NCI-H187 treated with DMSO at 0.1 percent for 48 hours (cell line): ENCODE data around the gene GRAP2.

Experiments
- DNase-seq: peaks from one replicate; lab custom pipeline; 2025; lab: John Stamatoyannopoulos, UW

GRAP2 gene

DNA sequence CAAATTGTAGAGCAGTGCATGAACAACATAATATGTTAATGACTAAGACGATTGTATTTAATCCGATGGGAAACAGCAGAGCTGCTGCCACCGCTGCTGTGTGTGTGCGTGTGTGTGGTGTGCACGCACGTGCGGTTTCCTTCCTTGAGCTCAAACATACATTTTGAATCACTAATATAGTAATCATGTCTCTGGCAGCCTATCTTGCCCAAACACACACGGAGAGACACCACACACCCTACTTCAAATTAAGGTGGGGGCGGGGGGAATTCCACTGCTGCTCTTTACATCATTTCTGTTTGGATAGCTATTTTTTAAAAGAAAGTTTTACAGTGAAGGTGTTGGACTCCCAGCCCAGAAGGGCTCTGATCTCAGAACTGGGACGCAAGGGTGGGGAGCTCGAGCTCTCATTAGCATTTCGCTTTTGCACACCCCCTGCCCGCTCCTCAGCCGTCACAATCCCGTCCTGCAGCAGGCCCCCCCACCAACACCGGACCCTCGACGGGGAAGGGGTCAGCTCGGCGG, 93.2 kb downstream of the GRAP2 start:
- DNase-seq: no peak

DNA sequence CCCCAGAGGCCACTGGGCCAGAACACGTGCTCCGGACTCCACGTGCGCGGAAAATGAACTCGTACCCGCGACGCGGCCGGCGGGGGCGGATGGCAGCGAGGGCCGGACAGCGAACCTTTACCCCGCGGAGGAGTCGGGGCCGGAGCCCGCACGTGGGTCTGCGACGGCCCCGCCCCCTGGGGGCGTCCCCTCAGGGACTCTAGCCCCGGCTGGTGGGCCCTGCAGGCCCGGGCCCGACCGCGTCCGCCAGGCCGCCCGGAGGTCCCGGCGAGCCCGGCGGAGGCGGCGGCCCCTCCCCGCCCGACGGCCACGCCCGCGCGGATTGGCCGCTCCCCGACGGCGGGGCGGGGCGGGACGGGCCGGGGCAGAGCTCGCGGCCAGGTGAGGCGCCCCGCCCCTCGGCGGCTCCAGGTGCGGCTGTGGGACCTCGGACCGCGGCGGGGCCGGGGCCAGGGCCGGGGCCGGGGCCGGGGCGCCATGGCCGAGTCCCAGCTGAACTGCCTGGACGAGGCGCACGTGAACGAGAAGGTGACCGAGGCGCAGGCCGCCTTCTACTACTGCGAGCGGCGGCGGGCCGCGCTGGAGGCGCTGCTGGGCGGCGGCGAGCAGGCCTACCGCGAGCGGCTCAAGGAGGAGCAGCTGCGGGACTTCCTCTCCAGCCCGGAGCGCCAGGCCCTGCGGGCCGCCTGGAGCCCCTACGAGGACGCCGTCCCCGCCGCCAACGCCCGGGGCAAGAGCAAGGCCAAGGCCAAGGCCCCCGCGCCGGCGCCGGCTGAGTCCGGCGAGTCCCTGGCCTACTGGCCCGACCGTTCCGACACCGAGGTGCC, 93.9 kb downstream of the GRAP2 start, which contains the start of gene FAM83F:
FAM83F (plus strand) TSS at position 389 of the 827 bp plus-strand sequence; CDS start at position 478, 89 bp downstream.
- DNase-seq: no peak

DNA sequence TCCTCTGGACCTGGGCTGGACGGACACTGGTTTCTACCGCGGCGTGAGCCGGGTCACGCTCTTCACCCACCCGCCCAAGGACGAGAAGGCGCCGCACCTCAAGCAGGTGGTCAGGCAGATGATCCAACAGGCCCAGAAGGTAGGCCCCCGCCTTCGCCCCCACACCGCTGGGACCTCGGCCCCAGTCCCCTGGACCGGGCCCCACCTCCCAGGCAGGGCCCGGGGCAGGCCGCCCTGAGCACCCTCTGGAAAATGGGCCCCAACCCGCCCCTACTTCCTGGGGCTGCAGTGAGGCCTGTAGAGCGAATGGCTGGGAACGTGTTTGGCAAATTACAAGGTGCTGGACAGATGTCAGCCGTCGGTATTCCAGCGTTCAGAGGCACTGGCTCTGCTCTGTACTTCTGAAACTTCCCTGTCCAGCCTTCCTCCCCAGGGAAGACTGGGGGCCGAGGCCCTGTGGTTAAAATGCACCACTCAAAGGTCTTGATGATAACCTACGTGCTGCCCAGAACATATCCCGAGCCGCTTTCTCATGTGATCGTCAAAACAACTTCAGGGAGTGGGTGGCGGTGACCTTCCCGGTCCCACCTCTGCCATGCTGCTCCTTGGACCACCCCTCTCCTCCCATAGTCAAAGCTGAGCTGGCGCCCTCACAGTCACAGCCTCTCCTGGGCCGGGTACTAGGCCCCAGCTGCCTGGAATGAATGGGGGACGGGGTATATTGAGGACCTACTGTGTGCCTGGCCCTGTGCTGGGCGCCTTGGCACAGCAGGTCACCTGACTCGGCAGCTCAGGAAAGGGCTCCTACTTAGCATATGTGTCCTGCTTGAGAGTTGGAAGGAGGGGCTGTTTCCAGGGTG, 94.7 kb downstream of the GRAP2 start:
- DNase-seq: no peak

DNA sequence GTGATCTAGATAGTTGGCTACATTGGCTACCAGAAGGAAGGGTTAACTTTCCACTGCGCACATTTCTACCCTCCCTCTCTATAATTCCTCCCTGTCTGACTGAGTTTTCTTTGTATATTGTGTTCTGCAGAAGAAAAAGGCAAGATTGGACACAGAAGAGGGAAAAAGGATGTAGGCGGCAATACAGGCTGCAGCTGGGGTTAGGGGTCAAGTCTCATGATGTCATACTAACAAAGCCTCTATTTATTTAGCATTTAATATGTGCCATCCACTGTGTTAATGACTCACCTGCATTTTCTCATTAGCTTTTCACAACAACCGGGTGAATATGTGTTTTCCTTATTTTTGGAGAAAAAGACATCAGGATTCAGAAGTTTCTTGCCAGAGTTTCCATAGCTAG, 95.8 kb downstream of the GRAP2 start:
- no peak for DNase-seq

DNA sequence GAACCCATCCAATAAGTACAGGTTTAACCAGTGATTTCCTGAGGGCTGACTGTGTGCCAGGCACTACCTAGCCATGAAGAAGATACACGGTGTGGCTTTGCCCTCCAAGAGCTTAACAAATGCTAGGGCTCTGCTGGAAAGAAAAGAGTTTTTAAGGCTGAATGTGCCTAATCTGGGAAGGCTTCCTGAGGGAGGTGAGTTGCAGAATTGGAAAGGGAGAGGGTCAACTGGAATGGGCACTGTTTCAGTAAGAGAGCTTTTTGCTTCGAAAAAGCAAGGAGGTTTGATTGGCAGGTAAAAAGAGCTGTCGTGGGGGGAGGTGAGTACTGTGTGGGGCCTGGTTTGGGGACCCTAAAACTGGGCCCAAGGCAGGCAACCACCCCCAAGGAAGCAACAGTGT, 96.5 kb downstream of the GRAP2 start:
- DNase-seq: no peak

DNA sequence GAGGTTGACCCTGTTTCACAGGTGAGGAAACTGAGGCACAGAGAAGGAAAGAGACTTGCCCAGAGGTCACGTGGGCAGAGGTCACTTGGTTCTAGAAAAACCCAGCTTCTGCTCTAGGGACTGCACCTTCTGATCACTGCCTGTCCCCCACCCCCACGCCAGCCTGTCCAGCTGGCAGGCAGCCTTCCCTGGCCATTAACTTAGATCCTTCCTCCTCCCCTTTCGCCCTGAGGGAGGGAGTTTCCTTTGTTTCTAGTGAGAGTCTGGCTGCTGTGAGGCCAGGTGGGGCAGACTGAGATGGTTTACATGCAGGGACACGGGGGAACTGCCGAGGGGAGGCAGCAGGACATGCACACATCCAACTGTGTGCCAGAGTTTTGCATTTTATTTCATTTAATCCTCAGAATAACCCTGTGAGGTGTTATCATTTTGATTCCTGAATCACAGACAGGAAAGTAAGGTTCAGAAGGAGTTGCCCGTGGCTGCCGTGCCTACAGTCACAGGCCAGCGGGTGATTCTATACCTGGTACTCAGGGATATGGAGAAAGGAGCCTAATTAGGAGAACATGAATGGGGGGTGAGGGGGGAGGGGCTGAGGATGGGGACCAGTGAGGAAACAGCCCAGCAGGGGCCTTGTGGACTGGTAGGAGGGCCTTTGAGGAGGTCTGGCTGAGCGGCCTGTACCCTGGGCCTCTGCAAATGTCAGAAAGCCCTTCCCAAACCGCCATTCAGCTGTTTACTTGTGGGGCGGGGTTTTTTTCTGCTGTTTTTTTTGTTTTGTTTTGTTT, 97.2 kb downstream of the GRAP2 start:
- no peak for DNase-seq

DNA sequence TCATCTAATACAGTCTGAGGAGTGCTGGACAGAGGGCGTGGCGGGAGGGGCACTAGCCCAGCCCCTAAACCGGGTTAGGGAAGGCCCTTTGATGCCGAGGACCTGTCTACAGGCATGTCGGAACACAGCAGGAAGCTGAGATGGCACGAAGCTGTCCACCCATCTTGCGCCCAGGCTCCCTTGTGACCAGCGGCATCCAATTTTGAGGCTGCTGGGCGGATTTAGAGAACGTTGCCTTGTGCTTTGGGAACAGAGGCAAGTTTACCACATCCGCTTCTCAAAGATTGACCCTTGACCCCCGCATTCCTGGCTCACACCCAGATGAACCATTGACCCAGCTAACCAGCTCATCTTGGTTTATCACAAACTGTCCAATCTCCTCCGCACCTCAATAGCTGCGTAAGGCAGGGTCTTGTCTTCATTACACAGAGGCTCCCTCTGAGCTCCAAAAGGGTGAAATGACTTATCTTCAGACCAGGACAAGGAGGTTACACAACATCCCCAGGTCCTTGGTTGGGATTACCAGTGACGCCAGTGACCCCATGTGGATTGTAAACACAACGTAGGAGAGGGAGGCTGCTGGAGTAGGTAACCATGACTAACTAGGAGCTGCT, 98.4 kb downstream of the GRAP2 start:
- no peak for DNase-seq

DNA sequence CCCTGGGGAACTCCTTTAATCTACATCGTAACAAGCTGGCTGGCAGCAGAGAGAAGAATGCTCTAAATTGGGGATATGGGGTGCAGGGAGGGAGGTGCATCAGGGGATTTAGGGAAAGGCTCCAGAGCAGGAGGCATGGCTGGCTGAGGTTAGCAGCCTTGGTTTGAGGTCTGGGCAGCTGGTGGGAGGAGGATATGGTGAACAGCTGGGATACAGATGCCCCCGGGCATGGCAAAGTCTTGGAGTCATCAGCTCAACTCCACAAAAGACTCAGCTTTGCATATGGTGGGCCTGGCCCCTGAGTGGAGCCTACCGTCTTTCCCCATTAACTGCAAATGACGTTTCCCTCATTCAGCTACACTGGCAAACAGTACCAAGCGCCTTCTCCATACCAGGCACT, 99.3 kb downstream of the GRAP2 start:
- no peak for DNase-seq

DNA sequence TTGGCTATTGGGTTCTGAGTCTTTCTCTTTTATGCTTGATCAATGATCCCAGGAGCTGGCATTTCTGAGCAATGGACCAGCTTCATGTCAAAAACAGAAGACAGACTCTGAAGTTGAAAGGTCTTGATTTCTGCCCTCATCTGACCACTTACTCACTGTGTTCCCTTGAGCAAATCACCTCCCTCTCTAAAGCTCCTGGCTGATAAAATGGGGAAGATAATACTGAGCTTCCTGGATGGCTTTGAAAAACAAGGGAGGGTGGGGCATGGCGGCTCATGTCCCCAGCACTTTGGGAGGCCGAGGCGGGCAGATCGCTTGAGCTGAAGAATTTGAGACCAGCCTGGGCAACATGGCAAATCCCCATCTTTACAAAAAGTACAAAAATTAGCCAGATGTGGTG, 100.2 kb downstream of the GRAP2 start:
- no peak for DNase-seq

DNA sequence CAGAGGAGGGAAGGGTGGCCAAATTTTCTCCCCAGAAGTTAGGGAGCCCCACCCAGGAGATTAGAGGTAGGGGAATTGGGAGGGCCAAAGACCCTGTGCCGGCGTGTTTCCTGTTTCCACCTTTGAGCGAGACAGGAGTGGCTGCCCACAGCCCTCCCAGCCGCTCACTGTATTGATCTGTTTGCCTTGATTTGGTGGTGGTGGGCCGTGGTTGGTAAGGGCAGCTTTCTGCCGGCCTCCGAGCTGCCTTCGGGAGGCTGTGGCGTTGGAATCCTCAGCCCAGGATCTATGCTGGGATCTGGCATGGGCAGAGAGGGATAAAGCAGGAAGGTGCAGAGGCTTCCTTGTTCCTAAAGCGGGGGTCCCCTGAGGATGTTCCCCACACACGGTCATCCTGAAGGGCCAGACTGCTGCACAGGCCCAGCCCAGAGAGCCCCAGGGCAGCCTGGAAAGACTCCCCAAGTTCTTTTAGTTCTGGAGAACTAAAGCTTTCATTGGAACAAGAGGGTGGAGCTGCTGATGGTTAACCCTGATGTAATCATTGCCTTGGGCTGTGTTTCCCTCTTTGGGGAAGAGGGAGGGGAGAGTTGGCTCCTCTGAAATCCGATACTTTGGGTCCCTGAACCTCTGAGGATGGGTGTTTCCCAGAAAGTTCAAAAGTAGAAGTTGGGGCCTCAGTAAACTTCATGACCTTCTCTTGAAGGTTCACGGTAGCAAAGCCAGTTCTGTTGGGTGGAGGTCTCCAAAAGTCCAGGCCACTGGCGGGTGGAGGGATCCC, 101.1 kb downstream of the GRAP2 start:
- no peak for DNase-seq

DNA sequence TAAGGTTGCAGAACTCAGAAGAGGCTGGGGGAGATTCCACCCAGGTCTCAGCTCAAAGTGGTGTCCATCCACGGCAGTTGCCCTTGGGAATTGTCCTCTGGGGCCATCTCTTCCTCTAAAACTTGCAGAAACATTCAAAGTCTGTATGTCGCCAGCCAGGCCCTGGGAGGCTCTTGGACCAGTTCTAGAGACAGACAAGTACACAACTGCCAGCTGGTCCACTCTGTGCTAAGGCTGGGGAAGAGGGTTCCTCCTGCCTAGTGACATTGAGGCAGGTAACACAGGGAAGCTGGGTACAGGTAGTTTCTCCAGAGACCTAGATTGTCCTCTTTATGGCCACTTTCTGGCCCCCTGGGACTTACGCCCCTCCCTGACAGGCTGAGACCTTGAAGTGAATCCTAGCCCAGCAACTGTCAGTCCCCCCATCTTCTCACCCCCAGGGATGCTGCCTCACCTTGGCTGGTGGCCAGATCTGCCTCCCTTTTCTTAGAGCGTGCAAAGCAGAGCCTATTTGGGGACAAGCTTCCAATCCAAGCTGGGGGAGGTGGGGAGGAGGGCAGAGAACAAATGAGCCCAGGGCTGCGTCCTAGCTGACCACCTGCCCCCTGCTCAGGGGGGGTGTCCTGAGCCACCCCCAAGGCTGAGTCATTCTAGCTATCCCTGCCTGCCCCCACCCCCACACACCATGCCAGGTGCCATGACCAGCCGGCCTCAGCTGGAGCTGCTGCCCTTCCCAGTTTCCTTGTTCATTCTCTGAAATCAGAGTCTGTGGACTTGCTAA, 102.2 kb downstream of the GRAP2 start:
- no peak for DNase-seq

DNA sequence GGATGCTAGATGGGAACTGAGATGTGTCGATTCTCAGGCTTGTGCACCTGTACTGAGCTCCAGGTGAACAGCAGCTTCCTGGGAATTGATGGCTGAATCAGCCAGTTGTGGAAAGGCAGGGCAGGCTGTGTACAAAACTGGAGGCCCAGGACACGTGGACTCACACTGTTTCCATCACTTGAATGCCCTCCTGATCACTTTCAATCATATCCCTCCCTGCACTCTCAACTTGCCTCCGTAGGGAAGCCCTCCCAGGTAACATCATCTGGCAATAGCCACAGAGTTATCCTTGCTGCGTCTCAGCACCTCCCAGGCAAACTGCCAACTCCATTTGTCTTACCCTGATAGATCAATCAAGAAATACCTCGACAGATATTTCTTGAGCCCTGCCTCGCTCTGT, 104.0 kb downstream of the GRAP2 start:
- no peak for DNase-seq

DNA sequence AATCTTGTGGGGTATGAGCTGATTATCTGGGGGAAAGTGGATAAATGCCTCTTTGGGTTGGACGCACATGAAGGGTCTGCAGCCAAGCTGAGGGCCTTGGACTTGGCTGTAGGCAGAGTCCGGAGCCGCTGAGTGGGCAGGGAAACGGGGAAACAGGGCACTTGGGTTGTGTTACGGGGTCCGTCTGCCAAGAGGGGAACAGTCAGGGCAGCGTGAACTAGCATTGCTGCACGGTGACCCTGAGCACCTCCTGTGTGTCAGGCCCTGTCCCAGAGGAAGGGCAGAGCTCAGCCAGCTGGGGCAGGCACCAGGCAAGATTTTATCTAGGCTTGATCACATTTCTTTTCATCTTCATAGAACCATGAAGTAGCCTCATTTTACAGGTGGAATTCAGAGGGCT, 105.8 kb downstream of the GRAP2 start:
- DNase-seq: no peak

DNA sequence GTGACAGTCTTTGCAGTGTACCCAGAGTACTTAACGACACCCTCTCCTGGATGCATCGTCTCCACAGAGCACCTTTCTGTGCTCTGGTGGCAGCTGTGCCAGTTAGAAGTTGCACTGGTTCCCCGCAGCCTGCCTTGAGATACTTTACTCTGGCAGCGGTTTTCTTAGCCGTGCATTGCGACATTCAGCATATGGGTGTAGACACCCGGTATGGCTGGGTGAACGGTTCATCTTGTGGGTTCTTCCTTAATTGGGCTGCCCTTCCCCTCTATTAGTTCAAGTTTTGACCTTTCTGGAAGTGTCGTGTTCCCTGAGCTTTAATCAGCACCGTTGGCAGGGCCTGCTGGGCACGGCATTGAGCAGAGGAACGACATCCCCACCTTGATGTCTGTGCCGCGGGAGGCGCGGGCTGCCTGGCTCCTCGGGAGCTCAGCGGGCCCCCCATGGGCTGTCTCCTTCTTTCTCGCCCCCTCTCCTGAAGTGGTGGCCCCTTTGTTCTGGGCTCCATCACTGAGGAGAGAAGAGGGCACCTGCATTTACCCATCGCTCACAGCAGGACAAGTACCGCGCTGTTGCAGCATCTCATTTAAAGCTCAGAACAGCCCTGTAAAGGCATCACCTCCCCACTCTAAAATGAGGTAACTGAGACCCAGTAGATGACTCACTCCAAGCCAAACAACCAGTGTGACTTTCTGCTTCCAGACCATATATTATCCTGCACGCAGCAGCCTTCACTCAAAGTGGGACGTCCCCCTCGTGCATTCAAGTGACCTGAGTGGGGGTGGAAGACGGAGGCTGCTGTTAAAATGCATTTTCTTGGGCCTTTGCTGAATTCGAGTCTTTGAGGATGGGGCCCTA, 107.2 kb downstream of the GRAP2 start:
- no peak for DNase-seq

DNA sequence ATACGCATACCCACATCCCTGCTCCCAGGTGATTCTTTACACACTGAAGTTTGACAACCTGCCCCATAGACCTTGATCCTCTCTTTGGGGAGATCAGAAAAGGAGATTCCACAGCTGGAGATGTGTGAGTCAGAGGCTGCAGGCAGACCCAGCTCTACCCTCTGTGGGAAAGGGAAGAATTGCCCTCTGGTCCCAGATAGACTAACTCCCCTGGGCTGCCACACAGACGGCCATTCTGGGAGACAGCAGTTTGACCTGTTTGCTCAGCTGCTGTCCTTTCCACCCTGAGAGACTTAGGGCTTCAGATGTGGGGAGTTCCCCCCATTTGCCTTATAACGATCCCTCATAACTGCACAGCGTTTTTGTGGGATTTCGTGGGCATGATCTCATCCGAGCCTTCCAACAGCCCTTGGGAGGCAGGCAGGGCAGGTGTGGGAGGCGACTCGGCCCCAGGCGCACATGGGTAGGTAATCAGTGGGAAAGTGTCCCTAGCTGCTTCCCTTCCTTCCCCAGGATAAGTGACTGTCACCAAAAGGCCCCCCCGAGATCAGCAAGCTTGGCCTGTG, 107.9 kb downstream of the GRAP2 start:
- DNase-seq: no peak

DNA sequence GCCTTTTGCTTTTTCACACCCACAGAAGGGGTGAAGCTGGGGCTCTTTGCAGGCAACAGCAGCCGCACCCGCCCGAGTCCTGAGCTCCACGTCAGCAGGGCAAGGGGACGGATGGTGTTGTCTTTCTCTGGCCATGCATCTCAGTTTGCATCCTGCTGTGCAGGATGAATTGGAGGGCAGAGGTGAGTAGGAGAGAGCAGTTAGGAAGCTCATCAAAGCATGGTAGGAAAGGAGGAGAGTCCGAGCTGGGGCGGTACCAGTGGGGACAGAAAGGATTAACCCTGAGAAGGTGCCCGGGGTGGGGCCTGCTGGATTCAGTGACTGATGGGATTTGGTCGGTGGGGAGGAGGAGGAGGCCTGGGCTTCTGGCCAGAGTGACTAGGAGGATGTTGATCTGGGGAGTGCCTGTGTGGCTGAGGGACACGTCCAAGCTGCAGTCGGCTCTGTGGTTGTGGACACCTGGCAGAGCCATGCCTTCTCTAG, 108.4 kb downstream of the GRAP2 start:
- DNase-seq: no peak

DNA sequence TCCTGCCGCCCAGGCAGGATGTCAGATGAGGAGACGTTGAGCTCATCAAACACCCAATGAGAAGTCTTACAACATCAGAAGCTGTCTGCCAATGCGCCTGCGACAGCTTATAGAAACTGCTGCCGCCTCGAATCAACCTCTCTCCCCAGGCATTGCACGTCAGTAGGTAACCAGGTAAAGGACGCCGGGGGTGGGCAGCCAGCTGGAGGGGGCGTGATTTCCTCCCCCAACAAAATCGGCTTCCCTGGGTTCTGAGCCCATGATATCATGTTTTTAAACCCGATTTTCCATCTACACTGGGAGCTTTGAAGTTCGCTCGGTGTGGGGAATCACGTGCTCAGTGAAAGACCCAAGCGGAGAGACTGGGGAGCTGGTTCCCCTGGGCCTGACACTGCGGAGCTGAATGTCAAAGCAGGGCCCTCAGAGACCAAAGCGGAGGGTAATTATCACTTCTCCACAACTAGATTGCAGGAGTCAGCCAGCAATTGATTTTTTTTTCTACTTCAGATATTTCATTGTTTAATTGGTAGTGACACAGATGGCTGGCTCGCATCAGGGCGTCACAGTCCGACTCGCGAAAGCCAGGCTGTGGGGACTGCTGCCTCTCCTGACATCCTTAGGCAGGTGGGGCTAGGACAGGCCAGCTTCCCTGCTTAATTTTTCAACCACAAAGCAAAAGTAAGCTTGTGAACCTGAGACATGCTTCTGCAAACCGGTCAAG, 109.2 kb downstream of the GRAP2 start:
- DNase-seq: no peak

DNA sequence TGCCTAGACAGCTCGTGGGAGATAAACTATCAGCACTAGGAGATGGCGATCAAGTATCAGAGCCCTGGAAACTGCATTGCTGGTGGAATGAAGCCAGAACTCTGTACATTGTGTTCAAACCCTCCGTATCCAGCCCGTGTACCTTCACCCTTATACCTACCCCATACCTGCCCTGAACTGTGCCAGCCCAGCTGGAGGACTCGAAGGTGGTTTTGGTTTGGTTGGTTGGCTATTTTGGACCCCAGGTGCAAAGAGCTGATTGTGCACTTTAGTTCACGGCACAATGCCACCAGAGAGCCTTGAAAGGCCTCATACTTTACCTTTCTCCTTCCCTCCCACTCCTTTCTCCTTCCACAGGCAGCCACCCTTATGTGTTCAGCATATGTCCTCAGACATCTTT, 109.9 kb downstream of the GRAP2 start:
- DNase-seq: no peak
